Retinal pigment epithelial cell (primary cell): Measurements from ENCODE around the gene CALHM3.

ENCODE experiments used
- DNase-seq: peaks from one replicate; pipeline ENCODE4 v3.0.0-alpha.2; 2010; ENCODE audit warnings: low read depth
- H3K4me3 ChIP-seq: 2 replicates; pipeline ENCODE4 v1.5.1; 2011; ENCODE audit warnings: mild to moderate bottlenecking, low read length, control low read depth, moderate library complexity
- CTCF ChIP-seq: conservative IDR thresholded peaks from 2 replicates; pipeline ENCODE4 v1.5.1; 2011; ENCODE audit warnings: low read depth, low read length, control low read depth, inconsistent platforms

The CALHM3 gene

DNA sequence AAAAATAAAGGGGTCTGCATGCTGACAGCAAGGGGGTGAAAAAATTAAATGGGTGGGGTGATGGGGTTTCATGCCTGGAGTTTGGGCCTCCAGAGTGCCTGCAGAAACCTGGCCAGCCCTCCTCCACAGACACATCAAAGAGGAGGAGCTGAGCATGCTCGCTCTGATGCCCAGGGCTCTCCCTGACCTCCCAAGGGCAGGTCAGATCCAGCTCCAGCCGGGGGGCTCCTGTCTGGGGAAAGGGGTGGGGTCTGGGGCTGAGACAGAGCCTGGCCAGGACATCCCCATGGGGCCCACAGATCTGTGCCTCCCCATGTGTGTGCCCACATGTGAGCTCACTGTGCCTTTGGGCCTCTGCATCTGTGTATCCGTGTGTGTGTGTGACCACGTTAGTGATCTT is 19.4 kb downstream of the CALHM3 start:
- no peak for DNase-seq
- TF ChIP-seq CTCF: no peak
- H3K4me3 ChIP-seq: no peak overlapping the region

DNA sequence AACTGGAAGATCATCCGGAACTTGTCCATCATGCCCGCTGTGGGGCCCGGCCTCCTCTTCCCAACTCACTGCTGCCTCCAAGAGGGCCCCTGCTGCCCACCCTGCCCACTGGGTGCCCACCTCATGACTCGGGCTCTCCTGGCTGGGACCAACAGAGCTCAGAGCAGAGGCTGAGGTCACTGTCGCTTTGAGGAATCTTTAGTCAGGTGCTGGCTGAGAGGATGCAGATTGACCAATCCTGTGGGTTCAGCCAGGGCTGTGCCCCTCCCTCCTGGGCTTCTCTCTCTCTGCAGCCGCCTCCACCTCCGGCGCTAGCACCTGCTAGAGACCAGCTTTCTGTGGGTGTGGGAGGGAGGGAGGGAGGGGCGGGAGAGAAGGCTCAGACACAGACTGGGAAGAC is 20.3 kb downstream of the CALHM3 start, which contains the start of gene CALHM1:
CALHM1 (minus strand) TSS at position 181 of the 400 bp plus-strand sequence; CDS start at position 32, 149 bp downstream.
- no peak within 1 kb of the TSS for H3K4me3 ChIP-seq
- no peak for TF ChIP-seq CTCF
- no peak for DNase-seq

DNA sequence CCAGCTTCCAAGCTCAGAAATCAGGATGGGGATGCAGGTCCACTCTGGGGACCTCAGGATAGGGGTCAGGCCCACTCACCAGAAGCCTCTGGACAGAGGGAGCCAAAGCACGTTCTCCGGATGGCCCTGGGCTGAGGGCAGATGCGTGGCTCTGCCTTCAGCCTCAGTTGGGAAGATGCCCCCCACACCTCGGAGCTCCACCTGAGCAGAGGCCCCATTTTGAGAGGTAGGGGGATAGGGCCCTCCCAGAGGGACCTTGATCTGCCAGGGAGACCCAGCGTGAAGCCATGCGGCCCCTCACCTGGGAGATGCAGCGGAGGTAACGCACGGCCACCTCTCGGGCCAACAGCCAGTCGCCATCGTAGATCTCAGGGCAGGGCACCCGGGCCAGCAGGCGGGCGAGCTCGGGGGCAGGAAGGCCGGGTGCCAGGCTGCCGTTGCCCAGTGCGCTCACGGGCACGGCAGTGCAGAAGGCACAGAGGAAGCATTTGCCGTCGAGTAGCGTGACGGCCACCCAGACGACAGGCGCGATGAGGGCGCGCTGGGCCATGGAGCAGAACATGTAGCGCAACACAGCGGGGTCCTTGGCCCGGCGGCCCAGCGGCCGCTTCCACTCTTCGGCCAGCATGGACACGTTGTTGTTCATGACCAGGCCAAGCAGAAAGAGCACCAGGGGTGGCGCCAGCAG is 21.0 kb downstream of the CALHM3 start:
- DNase-seq: no peak
- no peak overlapping the region for H3K4me3 ChIP-seq
- no peak for TF ChIP-seq CTCF

GRCh38 chr10:103457176-103457712 is 21.8 kb downstream of the CALHM3 start:
- no peak for TF ChIP-seq CTCF
- no peak for DNase-seq
- H3K4me3 ChIP-seq: no peak overlapping the region

- DNase-seq: no peak
- TF ChIP-seq CTCF: no peak
Observed at GRCh38 chr10:103456074-103456660, 22.9 kb downstream of the CALHM3 start.

DNA sequence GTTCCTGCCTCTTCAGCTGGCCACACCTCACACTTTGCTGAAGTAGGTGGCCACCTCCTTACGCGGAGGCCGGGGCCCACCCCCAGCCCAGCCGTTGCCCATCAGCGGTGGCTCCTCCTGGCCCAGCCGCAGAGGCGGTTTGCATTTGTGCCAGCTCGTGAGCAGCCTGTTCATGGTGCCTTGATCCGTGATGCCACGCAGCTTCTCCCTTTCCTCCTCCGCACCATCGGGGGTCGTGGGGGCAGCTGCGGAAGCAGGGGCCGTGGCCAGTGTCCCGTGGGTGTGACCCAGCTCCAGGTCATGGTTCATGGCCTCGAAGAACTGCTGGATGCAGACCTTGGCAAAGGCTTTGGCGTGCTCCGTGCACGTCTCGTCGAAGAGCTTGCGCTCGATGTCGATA is 23.8 kb downstream of the CALHM3 start:
- TF ChIP-seq CTCF: no peak

More at GRCh38 chr10:103456074-103456660, 22.9 kb downstream of the CALHM3 start:
- H3K4me3 ChIP-seq: no peak overlapping the region

DNA sequence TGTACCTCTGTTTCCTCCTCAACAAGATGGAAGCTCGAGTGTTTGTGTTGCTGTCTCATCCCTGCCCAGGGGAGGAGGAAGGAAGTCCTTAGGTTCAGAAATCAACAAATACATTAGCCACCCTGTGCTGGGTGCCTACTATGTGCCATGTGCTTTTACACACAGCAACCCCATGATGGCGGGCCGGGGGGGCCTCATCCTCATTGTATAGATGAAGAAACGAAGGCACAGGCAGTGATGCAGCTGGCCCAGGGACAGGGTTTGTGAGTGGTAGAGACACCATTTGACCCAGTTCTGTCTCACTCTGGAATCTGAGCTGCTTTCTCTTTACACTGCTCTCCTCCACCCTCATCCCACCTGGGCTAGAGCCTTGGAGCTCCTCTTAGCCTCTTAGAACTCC is 25.0 kb downstream of the CALHM3 start:
- H3K4me3 ChIP-seq: no peak overlapping the region
- no peak for DNase-seq
- TF ChIP-seq CTCF: no peak

More for the DNA sequence above, 23.8 kb downstream of the CALHM3 start:
- no peak for DNase-seq
- H3K4me3 ChIP-seq: no peak overlapping the region
